Pulmonary artery endothelial cell (primary cell): Measurements from ENCODE around the gene PRTFDC1. TPM values are rescaled to one million over a fixed set of nuclear protein-coding genes. Genes with fewer than 3 reads are reported as not detected.
"Not testable (repeated sequence)": the region's sequence is repeated elsewhere in the genome, so short reads cannot be mapped to it uniquely, and the experiment has no call there.

ENCODE experiments used
- DNase-seq: peaks from one replicate; pipeline ENCODE4 v3.0.0-alpha.2; 2011; ENCODE audit warnings: low read depth, low spot score
- total RNA-seq: library from RNA; depleted of rRNA; stranded (reverse); fragments of >200 nt; gene quantifications from 2 replicates; pipeline ENCODE4 v1.2.3, GENCODE V29; 2014

Gene PRTFDC1
- total RNA-seq, 1 donor from 2014 or later: 6.7 TPM

DNA sequence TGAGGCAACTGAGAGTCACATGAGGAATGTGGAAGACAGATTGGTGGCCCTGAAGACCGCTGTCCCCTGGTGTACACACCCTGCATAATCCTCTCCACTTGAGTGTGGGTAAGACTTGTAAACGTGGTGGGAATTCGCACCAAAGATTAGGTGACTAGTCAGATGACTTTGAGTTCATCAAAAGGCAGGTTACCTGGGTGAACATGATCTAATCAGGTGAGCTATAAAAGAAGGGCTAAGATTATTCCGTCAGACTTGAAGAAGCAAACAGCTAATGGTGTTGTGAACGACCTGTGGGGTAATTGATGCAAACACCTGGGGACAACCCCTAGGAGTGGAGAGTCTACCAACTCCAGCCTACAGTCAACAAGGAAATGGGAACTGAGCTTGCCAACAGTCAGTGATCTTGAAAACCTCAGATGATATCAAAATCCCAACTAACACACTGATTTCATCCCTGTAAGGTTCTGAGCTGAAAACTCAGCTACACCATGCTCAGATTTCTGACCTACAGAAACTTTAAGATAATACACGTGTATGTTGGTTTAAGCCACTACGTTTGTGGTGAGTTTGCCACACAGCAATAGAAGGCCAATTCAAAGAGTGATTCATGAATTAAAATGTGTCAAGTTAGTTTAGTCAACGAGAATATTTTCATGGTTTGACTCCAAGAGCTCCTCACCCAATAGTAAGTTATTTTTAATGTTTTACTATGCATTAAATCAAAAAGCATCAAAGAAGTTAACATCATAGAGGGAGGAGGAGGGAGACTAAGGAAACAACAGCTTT lies 16.7 kb downstream of the PRTFDC1 start:
- no peak for DNase-seq

DNA sequence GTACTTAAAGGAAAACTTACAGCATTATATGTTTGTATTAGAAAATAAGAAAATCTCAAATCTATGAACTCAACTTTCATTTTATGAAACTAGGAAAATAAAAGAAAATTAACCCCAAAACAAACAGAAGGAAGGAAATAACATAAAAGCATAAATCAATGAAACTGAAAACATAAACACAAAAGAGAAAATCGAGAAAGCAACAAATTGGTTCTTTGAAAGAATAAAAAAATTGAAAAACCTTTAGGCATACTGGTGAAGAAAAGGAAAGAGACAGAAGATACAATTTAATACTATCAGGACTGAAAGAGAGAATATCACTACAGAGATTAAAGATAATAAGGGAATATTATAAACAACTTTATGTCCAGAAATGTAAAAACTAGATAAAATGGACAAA lies 21.2 kb downstream of the PRTFDC1 start:
- no peak for DNase-seq

- no peak for DNase-seq
These were observed 22.0 kb downstream of the PRTFDC1 start for GRCh38 chr10:24930427-24930826.

DNA sequence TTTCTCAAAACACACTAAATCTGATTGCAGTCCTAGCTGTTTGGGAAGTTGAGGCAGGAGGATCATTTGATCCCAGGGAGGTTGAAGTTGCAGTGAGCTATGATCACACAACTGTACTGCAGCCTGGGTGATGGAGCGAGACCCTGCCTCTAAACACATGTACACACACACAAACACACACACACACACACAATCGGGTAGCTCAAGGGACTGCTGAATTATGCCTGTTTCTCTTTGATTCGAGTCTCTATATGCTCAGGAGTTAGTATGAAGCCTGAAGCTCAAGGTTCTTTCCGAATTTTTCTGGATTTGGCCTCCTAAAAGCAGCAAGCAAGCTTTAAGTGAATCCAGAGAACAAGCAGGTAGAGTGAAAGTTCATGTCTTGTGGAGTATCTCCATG lies 22.5 kb downstream of the PRTFDC1 start:
- DNase-seq: no peak

DNA sequence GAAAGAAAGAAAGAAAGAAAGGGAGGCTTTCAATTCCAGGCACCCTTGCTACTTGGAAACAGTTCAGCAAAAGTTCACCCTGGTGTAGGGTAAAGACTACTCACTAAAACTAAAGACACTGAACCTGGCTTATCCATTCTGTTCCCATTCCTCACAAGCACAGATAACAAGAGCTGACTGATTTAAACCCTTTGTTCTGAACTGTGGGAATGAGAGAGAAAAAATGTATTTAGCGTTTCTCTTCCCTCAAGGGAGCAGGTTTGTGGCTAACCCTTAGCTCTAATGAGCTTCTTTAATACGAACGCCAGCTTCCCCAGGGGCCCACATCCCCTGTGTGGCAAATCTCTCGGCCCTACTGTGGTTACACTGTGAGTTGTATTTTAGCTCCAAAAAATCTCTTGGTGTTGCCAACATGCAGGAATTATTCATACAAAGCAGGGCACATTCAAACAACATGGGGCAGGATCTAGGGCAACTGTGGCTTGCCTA lies 23.3 kb downstream of the PRTFDC1 start:
- DNase-seq: no peak

- no peak for DNase-seq
These were observed 24.2 kb downstream of the PRTFDC1 start for GRCh38 chr10:24928163-24928562.

DNA sequence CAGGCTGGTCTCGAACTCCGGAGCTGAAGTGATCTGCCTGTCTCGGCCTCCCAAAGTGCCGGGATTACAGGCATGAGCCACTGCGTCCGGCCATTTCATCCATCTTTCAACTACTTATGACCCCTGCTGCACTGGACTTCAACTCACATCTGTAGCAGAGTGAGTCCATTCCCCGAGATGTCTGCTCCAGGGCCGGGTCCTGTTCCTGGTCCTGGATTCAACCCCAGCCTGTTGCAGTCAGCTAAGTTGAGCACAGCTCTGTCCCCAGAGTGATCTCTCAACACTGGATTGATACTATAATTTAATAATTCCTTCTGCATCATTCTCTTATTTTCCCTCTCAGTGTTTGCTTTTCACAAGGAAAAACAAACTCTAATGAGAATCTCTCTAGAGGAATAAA lies 25.8 kb downstream of the PRTFDC1 start:
- DNase-seq: no peak

DNA sequence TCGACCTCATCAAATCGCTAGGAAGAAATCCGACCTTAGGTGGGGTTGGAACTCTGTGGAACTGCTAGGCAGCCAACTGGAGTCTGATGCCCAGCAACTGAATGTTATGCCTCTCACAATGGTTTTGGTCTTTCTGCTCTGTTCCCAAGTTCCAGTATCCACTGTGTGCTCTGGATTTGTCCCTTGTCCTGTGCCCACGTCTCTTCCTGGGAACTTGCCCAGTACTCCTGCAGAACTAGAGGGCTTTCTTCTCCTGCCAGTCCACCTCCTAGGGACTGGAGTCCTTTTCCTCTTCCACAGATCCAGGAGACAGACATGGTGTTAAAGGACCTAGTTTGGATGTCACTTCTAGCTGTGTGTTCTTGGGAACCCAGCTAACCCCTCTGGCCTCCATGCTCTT lies 26.6 kb downstream of the PRTFDC1 start:
- DNase-seq: no peak

- DNase-seq: not testable (repeated sequence)
These were observed 27.9 kb downstream of the PRTFDC1 start for GRCh38 chr10:24924483-24924882.

- DNase-seq: not testable (repeated sequence)
These were observed 30.1 kb downstream of the PRTFDC1 start for GRCh38 chr10:24922222-24922868.

DNA sequence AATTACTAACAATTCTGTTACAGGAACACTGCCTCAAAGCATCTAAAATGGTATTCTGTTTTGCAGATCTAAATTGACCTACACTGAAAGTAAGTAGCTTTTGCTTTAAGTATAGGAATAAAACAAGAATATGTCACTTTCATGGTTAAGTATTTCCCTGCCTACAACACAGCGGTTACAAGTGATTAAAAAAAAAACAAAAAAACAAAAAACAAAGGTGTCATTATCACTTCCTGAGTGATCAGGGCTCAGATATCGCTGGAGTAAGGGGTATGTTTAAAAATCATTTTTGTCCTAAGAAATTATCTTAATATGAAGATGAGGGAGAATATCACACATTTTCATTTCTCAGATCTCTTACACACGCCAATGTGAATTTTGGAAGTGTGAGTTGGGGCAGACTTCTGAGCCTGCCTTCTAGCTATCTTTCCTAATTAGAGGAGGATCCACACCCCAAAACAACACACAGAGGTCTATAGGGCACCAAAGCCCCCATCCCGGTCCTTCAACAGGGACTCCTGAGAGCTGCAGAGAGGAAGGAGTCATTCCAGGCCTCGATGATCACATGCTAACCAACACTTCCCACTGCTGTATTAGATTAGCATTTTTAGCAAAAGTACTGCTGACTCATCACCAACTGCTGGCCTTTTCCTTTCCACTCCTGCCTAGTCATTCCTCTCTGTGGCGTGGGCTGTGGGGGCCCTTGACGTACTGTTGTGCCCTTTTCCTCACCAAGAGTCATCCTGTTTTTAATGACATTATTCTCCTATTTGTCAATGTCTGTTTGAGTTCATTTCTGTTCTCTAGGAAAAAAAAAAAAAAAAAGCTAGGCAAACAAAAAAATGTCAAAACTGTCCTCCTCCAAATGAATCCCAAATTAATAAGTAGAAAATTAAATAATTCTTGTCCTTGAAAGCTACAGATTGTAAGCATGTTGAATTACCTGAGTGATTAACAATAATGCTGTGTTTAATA lies 31.2 kb downstream of the PRTFDC1 start:
- DNase-seq: peak; percentile 71

- DNase-seq: not testable (repeated sequence)
These were observed 32.2 kb downstream of the PRTFDC1 start for GRCh38 chr10:24920192-24920591.

DNA sequence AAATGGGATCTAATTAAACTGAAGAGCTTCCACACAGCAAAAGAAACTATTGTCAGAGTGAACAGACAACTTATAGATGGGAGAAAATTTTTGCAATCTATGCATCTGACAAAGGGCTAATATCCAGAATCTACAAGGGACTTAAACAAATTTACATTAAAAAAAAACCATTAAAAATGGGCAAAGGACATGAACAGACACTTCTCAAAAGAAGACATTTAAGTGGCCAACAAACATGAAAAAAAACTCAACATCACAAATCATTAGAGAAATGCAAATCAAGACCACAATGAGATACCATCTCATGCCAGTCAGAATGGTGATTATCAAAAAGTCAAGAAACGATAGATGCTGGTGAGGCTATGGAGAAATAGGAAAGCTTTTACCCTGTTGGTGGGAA lies 32.8 kb downstream of the PRTFDC1 start:
- not testable (repeated sequence) for DNase-seq

DNA sequence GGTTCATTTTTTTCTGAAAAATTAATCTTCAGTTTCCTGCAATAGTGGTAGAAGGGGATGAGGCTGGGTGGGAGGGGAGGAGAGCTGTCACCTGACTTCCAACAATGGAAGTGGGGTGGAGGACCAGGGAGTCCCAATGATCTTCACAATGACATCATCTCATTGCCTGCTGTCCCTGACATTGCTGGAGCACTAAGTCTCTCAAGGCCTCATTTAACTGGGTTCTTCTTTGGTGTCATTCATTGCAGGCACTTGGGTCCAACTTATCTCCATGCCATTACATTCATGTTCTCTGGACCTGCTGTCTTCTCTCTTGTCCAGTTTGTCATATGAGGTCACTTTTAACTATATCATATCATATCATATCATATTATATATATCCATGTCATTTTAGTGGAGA lies 34.4 kb downstream of the PRTFDC1 start:
- DNase-seq: no peak

GRCh38 chr10:24917493-24917892 lies 34.9 kb downstream of the PRTFDC1 start:
- no peak for DNase-seq

DNA sequence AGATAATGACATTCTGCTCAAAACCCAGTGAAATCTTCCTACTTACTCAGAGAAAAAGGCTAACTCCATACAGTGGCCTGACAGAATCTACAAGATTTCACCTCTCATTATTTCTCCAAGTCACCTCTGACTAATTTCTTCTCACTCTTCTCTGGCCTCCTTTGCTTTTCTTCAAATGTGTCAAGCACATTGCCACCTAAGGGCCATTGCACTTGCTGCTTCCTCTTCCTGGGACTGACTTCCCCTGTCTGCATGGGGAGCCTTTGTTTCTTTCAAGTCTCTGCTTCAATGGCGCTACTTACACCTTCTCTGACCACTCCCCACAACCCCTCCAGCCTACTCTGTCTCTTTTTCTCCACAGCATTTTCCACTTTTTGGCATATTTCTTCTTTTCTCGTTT lies 36.0 kb downstream of the PRTFDC1 start:
- DNase-seq: no peak

GRCh38 chr10:24915304-24915703 lies 37.1 kb downstream of the PRTFDC1 start:
- DNase-seq: no peak

DNA sequence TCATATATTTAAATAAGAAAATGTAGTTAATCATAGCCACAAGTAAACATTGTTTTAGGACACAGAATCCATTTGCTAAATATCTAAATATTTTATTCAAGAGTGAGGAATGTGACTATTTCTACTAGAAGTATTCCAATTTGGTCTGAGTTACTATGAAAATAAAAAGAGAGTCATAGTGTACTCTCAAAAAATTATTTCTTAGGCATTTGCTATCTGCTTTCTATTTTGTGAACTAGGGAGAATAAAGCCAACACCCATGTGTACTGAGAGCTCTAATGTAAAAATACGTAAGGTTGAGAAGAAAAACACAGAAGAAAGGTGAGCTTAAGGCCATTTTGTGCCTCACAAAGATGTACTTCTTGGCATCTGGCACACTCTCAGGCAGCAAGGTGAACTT lies 38.3 kb downstream of the PRTFDC1 start:
- no peak for DNase-seq

DNA sequence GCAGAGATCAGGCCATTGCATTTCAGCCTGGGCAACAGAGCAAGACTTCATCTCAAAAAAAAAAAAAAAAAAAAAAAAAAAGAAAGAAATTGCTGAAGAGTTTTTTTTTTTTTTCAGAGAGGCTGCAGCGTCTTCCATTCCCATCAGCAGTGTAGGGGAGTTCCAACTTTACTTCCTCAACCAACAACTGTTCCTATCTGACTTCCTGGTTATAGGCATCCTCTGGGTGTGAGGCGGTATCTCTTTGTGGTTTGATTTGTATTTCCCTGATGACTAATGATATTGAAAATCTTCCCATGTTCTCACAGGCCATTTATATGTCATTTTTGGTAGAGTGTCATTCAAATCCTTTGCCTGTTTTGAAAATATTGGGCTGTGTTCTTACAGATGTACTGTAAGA lies 40.2 kb downstream of the PRTFDC1 start:
- no peak for DNase-seq

DNA sequence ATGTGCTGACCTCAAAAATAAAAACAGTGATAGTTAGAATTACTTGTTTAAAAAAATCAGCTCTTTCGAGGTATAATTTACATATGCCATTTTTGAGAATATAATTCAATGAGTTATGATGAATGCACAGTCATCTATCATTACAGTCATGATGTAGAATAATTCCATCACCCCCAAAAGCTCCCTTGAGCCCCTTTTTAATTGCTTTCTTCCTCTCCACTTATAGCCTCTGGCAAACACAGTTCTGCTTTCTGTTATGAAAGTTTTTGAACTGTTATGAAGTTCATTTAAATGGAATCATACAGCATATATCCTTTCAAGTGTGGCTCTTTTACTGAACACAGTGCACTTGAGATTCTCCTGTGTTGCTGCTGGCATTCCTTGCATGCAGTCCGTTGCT lies 41.4 kb downstream of the PRTFDC1 start:
- no peak for DNase-seq

- DNase-seq: no peak
These were observed 41.8 kb downstream of the PRTFDC1 start for GRCh38 chr10:24910574-24910973.
